ENCODE results near the gene CD63.

Gene CD63

DNA sequence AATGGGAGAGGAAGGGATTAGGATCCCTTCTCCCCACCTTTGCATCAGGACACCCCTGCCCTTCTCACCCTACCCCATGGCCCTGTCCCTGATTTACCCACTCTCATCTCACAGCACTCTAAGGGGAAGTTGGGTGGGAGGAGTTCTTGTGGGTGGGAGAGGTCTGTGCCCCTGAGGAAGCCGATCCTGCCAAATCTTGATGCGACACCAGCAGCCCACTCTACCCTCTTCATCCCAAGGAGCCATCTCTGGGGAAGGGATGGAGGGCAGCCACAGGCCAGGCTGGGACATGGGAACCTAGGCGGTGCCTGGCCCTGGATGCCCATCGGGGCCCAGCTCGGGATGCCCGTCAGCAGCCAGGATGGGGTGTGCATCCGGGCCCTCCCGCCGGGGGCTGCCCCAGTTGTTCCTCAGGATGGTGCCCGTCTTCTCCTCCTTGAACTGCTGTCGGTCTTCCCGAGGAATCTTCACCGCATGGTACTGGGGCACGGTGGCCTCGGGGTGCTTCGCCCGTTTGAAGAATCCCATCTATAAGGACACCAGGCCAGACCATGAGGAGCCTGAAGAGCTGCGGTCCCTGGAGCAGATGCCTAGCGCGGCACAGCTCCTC lies 43.9 kb downstream of the CD63 start:
- DNase-seq, result no peak

DNA sequence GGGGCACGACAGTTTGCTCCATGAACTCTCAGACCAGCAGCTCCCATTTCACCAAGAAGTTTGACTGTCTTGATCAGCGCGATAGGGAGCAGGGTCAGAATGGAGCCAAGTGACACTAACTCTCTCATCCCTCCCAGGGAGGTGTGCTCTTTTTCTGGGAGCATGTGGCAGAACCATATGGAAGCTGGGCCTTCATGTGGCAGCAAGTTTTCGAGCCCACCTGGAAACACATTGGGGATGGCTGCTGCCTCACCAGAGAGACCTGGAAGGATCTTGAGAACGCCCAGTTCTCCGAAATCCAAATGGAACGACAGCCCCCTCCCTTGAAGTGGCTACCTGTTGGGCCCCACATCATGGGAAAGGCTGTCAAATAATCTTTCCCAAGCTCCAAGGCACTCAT lies 45.1 kb downstream of the CD63 start:
- DNase-seq, result no peak

DNA sequence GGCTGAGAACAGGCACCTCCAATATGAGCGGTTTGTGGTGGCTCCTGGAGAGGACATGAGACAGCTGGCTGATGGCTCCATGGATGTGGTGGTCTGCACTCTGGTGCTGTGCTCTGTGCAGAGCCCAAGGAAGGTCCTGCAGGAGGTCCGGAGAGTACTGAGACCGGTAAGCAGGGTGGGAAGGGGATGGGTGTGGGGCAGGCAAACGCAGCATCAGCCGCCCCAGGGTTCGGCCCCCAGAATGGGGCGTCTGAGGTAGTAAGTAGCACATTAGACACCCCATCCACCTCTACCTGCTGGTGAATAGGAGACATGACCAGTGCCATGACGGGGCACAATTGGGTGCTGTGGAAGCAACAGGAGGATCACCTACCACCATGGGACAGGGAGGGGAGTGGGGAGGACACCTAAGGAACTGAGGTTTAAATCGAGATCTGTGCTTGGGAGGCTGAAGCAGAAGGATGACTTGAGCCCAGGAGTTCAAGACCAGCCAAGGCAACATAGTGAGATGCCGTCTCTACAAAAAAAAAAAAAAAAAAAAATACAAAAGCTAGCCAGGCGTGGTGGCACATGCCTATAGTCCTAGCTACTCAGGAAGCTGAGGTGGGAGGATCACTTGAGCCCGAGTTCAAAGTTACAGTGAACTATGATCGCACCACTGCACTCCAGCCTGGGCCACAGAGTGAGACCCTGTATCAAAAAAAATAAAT lies 46.6 kb downstream of the CD63 start:
- DNase-seq, result no peak

DNA sequence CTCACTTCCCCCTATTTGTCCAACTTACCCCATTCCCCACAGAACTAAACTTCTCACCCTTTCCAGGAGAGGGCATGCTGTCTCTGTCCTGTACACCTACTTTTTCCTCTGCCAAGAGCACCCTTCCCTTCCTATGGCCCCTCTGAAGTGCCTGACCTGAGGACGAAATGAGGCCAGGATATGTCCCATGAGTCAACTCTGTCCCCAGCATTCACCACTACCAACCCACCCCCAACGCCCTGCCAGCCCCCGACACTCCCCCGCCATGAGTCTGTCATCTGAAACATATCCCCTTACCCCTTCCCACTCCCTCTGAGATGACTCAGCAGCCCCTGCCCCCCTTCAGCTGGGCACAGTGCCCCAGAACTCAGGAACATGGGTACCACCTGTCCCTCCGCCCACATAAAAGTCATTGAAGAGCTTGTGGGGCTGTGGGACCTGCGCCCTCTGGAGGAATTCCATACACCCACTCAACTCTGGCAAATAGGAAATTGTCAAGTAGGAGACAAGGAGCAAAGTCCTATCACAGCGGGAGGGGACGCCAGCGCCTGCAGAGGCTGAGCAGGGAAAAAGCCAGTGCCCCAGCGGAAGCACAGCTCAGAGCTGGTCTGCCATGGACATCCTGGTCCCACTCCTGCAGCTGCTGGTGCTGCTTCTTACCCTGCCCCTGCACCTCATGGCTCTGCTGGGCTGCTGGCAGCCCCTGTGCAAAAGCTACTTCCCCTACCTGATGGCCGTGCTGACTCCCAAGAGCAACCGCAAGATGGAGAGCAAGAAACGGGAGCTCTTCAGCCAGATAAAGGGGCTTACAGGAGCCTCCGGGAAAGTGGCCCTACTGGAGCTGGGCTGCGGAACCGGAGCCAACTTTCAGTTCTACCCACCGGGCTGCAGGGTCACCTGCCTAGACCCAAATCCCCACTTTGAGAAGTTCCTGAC lies 47.4 kb downstream of the CD63 start:
- DNase-seq, result no peak

DNA sequence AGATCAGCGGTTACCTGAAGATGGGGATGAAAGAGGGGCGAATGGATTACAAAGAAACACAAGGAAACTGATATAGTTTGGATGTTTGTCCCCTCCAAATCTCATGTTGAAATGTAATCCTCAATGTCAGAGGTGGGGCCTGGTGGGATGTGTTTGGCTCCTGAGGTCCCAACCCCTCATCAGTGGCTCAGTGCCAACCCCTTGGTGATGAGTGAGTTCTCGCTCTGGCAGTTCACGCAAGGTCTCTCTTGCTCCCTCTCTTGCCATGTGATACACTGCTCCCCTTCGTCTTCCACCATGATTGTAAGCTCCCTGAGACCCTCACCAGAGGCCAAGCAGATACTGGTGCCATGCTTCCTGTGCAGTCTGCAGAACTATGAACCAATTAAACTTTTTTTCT lies 49.1 kb downstream of the CD63 start:
- no peak for DNase-seq

DNA sequence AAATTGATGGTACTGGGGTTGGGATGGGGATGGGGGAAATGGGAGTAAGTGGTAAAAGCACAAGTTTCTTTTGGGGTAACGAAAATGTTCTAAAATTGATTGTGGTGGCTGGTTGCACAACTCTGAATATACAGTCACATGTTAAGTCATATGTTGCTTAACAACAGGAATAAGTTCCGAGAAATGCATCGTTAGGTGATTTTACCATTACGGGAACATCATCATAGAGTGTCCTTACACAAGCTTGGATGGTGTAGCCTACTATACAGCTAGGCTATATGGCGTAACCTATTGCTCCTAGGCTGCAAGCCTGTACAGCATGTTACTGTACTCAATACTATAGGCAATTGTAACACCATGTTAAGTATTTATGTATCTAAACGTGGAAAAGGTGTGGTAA lies 52.1 kb downstream of the CD63 start:
- DNase-seq, result no peak

DNA sequence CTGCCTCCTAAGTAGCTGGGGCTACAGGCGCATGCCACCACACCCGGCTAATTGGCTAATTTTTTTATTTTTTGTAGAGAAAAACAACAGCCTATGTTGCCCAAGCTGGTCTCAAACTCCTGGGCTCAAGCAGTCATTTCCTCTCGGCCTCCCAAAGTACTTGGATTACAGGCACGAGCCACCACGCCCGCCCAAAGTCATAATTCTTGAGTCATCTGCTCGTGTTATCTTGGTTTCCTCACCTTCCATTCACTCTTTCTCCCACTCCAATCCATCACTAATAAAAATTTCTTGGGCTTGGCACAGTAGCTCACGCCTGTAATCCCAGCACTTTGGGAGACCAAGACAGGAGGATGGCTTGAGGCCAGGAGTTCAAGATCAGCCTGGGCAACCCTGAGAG lies 53.1 kb downstream of the CD63 start:
- DNase-seq, result no peak
